ENCODE measurements around the gene TBX15. TPM values are rescaled to one million over a fixed set of nuclear protein-coding genes. Genes with fewer than 3 reads are reported as not detected.

Gene TBX15
- total RNA-seq, 4 donors from 2014 or later, result 3.3 to 10.8 (median 3.5) TPM

DNA sequence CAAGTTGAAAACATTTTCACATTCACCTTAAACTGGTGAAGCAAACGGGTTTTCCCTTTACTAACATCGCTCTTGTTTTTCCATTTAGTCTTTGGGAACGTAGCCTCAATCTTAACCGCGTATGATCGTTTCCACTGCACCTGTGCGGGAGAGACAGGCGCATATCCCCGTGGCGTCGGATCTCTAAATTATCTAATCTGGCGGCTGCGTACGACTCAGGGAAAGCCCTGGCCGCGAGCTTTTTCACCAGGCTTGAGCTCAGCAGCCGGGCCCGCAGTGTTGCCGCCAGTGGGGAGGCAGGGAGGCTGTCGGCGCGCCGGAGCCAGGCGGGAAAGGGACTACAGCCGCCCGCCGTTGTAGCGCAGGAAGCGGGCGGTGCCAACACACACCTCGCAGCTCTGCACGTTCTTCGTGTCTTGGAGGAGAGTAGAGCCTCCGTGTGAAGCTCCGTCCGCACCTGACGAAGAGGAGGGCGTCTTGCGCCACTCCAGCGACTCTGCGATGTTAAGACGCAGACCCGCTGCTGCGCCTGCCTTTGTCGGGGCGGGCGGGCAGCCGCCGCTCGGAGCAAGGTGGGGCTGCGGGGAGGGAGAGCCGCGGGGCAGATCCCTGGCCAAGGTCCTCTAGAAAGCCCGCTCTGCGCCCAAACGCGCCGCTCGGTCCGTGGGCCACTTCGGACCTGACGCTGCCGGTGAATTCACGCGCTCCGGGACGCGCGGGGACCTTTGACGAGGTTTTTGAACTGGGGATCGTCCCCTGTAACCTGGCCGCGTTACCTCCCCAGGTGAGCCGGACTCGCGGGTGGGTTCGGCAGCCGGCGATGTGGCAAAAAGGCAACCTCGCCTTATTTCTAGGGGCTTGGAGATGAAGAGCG lies 18.5 kb upstream of the TBX15 start:
- no peaks in the 10 kb centered on the region for H3K9me3 ChIP-seq
- H3K36me3 ChIP-seq, result no peaks in the 10 kb centered on the region
- H3K27ac ChIP-seq, result no peak overlapping the region
- no peak for DNase-seq (ENCODE audit: low spot score in 2 of 2)
- TF ChIP-seq POLR2AphosphoS5 (IDR thresholded peaks at IDR 0.05), result no peak
- no peak for TF ChIP-seq EP300 (IDR thresholded peaks at IDR 0.05)
- no peak for TF ChIP-seq POLR2A (IDR thresholded peaks at IDR 0.05)
- TF ChIP-seq CTCF (IDR thresholded peaks at IDR 0.05), result no peak
- peaks cover 42% of the 10 kb centered on the region for H3K4me1 ChIP-seq
- H3K4me3 ChIP-seq, result peak overlapping the region; percentile 8
- 32% methylated on average over 30 of the region's 81 CpGs for WGBS
- H3K27me3 ChIP-seq, result peaks cover 61% of the 10 kb centered on the region

DNA sequence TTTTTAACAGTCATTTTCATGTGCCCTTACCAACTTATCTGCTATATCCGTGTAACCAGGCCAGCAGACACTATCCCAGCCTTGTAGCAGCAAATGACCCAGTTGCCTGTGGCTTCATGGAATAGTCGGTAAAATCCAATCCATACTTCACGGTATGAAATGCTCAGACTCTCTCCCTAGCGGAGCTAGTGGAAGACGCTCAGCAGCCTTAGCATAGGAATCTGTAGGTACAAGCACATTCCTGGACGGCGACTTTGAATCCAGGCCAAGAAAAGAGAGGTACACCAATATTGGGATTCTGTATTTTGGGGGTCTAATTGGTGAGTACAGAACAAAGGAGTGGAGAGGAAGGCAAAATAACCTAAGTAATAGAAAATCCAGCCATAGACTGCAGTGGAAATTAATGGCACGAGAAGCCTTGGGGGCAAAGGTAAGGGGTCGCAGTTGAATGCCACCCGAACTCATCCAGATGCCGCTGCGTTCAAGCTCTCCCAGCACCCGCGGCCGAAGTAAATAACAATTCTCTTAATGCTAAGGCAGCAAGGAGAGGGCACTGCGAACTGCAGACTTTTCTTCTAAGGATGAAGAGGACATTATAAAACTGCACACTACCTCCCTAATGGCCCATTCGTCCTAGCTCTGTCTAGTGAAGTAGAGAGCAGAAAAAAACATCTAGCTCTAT lies 17.7 kb upstream of the TBX15 start:
- no peak overlapping the region for H3K27ac ChIP-seq
- H3K9me3 ChIP-seq, result no peaks in the 10 kb centered on the region
- TF ChIP-seq POLR2A (IDR thresholded peaks at IDR 0.05), result no peak
- no peak for TF ChIP-seq EP300 (IDR thresholded peaks at IDR 0.05)
- TF ChIP-seq POLR2AphosphoS5 (IDR thresholded peaks at IDR 0.05), result no peak
- WGBS, result 31% methylated on average over 17 of the region's 17 CpGs
- H3K27me3 ChIP-seq, result peaks cover 69% of the 10 kb centered on the region
- peaks cover 50% of the 10 kb centered on the region for H3K4me1 ChIP-seq
- no peak for DNase-seq (ENCODE audit: low spot score in 2 of 2)
- no peak overlapping the region for H3K4me3 ChIP-seq
- no peaks in the 10 kb centered on the region for H3K36me3 ChIP-seq

DNA sequence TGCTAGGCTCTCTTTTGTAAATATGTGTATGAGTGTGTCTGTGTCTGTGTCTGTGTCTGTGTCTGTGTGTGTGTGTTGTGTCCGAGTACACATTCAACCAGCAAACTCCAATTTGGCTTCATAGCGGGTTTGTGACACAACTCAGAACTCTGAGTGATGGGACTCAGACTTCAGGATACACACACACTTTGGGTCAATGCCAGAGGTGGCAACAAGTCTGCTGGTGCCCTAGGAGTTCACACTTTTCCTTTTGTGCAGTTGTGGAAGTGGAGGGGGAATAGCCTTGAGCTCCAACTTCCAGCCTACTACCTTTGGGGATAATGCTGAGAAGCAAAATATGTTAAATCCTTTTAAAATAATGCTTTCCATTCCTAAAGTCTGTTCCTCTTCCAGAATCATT lies 16.6 kb upstream of the TBX15 start:
- WGBS, result 80% methylated on average over 2 of the region's 2 CpGs
- Histone ChIP-seq H3K9me3 (no peaks in the 10 kb centered on the region), H3K27ac (no peak overlapping the region), H3K27me3 (peaks cover 80% of the 10 kb centered on the region), H3K4me1 (peaks cover 61% of the 10 kb centered on the region), H3K36me3 (no peaks in the 10 kb centered on the region), H3K4me3 (no peak overlapping the region)
- TF ChIP-seq POLR2AphosphoS5 (IDR thresholded peaks at IDR 0.05), result no peak
- no peak for TF ChIP-seq POLR2A (IDR thresholded peaks at IDR 0.05)
- no peak for TF ChIP-seq EP300 (IDR thresholded peaks at IDR 0.05)
- no peak for TF ChIP-seq CTCF (IDR thresholded peaks at IDR 0.05)
- no peak for DNase-seq (ENCODE audit: low spot score in 2 of 2)

GRCh38 chr1:119004129-119004527 lies 16.0 kb upstream of the TBX15 start:
- H3K4me1 ChIP-seq, result peaks cover 61% of the 10 kb centered on the region
- no peak for DNase-seq (ENCODE audit: low spot score in 2 of 2)
- H3K9me3 ChIP-seq, result no peaks in the 10 kb centered on the region

More at GRCh38 chr1:119004129-119004527, 16.0 kb upstream of the TBX15 start:
- no peak overlapping the region for H3K4me3 ChIP-seq
- TF ChIP-seq CTCF (IDR thresholded peaks at IDR 0.05) (no peak), POLR2AphosphoS5 (IDR thresholded peaks at IDR 0.05) (no peak), EP300 (IDR thresholded peaks at IDR 0.05) (no peak)
- H3K36me3 ChIP-seq, result no peaks in the 10 kb centered on the region
- H3K27ac ChIP-seq, result no peak overlapping the region
- WGBS, result 45% methylated on average over 5 of the region's 5 CpGs
- peaks cover 85% of the 10 kb centered on the region for H3K27me3 ChIP-seq

Data from suprapubic skin (tissue), 4 donors.